Measurements from ENCODE around the gene OR4E2.
"Not testable (repeated sequence)": the region's sequence is repeated elsewhere in the genome, so short reads cannot be mapped to it uniquely, and the experiment has no call there.

Gene OR4E2

GRCh38 chr14:21698538-21698937, 44.9 kb downstream of the OR4E2 start:
- DNase-seq: not testable (repeated sequence)

GRCh38 chr14:21699551-21699950, 45.9 kb downstream of the OR4E2 start:
- no peak for DNase-seq

GRCh38 chr14:21702316-21702715, 48.7 kb downstream of the OR4E2 start:
- no peak for DNase-seq

- DNase-seq: no peak
These were observed 50.0 kb downstream of the OR4E2 start for GRCh38 chr14:21703357-21704326.

- DNase-seq: no peak
These were observed 50.7 kb downstream of the OR4E2 start for GRCh38 chr14:21704338-21704737.

- DNase-seq: peak; percentile 43
These were observed 57.8 kb downstream of the OR4E2 start for GRCh38 chr14:21711360-21711961.

GRCh38 chr14:21712036-21712435, 58.4 kb downstream of the OR4E2 start:
- no peak for DNase-seq

- DNase-seq: no peak
These were observed 60.8 kb downstream of the OR4E2 start for GRCh38 chr14:21714318-21714929.

Data from MV-4-11 (cell line).